HS-5 (cell line): ENCODE results near the gene FSTL3.
"Not testable (repeated sequence)": the region's sequence is repeated elsewhere in the genome, so short reads cannot be mapped to it uniquely, and the experiment has no call there.

ENCODE experiments used
- DNase-seq: peaks from one replicate; pipeline ENCODE4 v3.0.0-alpha.2; 2012; ENCODE audit warnings: low read depth

The FSTL3 gene

DNA sequence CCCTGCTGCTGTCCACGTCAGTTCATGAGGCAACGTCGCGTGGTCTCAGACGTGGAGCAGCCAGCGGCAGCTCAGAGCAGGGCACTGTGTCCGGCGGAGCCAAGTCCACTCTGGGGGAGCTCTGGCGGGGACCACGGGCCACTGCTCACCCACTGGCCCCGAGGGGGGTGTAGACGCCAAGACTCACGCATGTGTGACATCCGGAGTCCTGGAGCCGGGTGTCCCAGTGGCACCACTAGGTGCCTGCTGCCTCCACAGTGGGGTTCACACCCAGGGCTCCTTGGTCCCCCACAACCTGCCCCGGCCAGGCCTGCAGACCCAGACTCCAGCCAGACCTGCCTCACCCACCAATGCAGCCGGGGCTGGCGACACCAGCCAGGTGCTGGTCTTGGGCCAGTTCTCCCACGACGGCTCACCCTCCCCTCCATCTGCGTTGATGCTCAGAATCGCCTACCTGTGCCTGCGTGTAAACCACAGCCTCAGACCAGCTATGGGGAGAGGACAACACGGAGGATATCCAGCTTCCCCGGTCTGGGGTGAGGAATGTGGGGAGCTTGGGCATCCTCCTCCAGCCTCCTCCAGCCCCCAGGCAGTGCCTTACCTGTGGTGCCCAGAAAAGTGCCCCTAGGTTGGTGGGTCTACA is 6.6 kb downstream of the FSTL3 start:
- no peak for DNase-seq

DNA sequence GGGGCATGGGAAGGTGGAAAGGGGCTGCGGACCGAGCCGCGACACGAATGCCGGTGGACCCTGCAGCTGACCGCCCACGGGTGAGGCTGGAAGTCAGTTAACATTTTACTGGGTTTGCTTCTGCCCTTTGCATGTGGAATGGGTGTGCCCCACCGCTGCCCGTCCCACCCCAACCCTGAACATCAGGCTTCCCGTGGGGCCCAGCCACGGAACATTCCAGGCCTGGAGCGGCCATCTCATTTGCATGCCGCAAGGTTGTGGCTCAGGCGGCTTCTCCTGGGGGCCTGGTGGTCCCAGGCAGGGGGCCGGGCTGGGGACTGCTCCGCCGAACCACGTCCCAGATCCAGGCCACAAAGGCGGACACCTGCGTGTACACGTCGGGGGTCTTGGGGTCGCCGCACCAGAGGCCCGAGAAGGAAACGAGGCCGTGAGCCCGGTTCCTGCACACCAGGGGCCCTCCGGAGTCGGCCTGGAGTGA is 9.3 kb downstream of the FSTL3 start:
- no peak for DNase-seq

DNA sequence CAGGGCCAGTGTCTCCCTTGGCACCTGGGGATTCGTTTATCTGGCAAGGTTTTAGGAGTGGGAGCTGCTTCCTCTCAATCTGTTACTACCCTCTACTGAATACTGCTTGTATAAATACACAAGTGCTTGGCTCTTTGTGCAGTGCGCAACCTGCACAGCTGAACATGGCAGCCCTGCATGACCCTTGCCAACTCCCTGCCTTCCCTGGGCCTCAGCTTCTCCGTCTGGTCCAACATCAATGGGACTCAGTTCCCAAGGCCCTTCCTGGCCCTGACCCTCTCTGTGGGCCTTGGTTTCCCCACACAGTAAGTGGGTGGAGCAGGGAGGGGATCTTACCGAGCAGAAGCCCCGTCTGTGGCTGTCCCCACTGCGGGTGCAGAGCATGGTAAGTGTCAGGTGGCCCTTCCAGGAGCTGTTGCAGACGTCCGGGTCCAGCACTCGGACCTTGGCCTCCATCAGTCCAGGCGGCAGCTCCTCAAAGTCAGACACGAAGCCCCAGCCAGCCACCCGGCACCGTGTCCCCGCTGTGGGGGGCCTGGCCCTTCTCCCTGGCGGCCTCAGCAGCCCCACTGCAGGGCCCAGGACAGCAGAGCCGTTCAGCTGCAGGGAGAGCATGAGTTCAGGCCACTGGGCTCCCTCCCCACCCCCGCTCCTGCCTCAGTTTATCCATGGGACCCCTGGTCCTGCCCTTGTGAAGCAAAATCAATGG is 10.6 kb downstream of the FSTL3 start:
- DNase-seq: no peak

DNA sequence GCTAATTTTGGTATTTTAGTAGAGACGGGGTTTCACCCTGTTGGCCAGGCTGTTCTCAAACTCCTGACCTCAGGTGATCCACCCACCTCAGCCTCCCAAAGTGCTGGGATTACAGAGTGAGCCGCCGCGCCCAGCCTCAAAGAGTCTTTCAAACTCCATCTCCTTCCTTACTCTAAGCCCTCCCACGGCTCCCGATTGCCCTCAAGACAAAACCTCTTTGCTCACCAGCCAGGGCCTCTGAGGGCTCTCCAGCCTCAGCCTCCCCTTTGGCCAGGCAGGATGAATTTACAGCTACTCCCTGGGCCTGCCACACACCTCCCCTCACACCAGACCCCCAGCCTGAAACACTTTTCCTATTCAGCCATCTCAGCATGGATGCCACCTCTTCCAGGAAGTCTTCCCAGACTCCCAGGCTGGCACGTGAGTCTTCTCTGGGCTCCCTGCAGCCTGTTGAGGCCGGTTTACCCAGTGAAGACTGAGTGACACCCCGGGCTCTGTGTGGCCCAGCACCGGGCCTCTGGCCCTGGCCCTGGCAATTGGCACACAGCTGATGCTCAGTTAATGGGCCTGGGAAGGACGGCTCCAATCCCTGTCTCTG is 11.5 kb downstream of the FSTL3 start:
- no peak for DNase-seq

DNA sequence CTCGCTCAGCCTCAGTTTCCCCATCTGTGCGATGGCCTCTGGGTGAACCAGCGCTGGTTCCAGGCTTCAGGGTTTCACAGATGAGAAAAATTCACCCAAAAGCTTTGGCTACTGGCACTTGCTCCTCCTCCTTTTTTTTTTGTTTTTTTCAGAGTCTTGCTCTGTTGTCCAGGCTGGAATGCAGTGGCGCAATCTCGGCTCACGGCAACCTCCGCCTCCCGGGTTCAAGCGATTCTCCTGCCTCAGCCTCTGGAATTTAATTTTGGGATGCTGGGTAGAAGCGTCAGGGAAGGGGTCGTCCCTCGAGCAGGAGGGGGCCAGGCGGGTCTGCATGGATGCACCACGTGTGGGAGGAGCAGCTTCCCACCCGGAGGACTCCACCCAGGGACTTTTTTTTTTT is 12.0 kb downstream of the FSTL3 start:
- no peak for DNase-seq

DNA sequence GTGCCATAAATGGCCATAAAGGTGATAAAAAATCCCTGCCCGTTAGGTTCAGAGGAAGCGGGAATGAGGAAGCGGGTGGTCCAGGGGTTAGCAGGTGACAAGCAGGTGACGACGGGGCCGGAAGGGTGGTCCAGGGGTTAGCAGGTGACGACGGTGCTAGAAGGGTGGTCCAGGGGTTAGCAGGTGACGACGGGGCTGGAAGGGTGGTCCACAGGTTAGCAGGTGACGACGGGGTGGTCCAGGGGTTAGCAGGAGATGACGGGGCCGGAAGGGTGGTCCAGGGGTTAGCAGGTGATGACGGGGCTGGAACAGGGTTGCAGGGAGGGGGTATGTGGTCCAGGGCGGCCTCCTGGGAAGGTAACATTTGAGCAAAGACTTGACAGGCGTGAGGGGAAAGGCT is 12.8 kb downstream of the FSTL3 start:
- DNase-seq: no peak

DNA sequence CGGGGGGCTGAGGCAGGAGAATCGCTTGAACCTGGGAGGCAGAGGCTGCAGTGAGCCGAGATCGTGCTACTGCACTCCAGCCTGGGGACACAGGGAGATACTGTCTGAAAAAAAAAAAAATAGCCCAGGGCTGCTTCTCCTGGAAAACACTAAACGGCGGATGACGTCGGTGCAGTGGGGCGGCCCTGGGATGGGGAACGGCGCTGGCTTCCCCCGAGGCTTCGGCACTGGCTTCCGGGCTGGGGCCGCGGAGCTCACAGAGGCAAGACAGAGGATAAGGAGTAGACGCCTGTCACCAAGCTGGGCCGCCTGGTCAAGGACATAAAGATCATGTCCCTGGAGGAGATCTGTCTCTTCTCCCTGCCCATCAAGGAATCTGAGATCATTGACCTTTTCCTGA is 14.0 kb downstream of the FSTL3 start:
- no peak for DNase-seq

DNA sequence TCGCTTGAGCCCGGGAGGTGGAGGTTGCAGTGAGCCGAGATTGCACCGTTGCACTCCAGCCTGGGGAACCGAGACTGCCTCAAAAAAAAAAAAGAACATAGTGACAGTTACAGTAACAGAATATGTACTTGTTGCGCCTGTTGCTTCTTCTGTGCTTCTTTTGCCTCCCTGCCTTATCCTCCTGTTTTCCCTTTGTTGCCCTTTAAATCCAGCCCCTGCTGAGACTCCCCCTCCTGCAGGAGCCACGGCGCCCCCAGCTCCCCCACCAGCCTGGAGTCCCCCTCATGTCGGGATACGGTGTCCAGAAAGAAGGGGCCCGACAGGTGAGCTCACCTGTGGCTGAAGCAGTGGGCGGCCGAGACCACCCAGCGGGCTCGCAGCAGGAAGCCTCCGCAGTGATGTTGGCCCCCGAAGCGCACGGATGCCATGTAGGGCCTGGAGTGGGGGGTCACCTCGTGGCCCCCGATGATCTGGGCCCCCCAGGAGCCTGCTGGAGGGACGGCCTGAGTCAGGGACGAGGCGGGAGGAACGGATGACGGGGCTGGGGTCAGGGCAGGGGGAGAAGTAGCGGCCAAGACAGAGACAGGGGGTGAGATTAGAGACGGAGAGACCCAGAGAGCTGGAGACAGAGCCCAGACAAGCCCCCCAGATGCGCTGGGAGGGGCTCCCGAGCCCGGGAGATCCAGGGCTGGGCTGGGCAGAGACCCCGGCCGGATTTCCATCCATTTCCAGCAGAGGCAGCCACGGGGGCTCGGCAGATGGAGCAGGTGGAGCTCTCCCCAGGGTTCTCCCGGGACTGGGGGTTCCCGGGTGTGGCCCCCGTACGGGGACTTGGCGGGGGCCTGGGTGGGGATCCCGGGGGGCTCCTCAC is 18.5 kb downstream of the FSTL3 start:
- no peak for DNase-seq

DNA sequence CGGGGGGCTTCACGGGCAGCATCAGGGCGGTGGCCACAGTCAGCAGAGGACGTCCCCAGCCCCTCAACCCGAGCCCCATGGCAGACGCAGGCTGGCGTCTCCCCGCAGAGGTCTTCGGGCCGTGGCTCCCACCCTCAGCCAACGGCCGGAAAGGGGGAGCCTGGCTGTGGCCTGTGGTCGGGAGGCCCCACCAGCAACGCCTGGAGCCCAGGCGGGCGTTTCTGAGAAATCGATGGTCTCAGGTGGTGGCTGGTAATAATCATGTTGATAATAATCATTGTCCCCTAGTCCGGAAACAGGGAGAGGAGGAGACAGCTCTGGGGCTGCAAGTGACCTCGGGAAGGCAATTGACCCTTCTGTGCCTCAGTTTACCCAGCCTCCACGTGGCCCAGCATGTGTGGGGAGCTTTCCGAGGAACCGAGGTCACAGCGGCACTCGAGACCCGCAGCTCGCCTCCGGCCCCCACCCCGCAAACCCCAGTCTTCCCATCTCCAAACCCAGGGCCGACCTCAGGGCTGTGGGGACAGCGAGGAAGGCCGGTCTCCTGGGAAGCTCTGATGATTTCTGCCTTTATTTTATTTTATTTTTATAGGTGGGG is 19.3 kb downstream of the FSTL3 start, which contains the start of gene PRSS57:
Gene PRSS57, minus strand, starts transcription at position 101 of the 598 bp plus-strand sequence. Its CDS starts 22 bp downstream, at position 79.
- DNase-seq: no peak

DNA sequence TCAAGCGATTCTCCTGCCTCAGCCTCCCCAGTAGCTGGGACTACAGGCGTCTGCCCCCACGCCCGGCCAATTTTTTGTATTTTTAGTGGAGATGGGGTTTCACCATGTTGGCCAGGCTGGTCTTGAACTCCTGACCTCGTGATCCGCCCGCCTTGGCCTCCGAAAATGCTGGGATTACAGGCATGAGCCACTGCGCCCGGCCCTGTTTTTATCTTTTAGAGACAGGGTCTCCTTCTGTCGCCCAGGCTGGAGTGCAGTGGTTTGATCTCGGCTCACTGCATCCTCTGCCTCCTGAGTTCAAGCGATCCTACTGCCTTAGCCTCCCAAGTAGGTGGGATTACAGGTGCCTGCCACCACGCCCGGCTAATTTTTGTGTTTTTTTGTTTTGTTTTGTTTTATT is 22.3 kb downstream of the FSTL3 start:
- not testable (repeated sequence) for DNase-seq

DNA sequence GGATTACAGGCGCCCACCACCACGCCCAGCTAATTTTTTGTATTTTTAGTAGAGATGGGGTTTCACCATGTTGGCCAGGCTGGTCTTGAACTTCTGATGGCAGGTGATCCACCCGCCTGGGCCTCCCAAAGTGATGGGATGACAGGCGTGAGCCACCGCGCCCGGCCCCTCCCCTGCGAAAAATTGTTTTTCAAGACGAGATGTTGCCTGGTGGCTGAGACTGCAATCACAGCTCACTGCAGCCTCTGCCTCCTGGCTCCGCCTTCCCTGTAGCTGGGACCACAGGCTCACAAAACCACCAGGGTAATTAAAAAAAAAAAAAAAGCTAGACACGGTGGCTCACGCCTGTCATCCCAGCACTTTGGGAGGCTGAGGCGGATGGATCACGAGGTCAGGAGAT is 23.7 kb downstream of the FSTL3 start:
- DNase-seq: not testable (repeated sequence)

DNA sequence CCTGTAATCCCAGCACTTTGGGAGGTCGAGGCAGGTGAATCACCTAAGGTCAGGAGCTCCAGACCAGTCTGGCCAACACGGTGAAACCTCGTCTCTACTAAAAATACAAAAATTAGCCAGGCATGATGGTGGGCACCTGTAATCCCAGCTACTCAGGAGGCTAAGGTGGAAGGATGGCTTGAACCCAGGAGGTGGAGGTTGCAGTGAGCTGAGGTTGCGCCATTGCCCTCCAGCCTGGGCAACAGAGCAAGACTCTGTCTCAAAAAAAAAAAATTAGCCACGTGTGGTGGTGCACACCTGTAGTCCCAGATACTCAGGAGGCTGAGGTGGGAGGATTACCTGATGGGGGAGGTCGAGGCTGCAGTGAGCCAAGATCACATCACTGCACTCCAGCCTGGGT is 26.7 kb downstream of the FSTL3 start:
- not testable (repeated sequence) for DNase-seq

DNA sequence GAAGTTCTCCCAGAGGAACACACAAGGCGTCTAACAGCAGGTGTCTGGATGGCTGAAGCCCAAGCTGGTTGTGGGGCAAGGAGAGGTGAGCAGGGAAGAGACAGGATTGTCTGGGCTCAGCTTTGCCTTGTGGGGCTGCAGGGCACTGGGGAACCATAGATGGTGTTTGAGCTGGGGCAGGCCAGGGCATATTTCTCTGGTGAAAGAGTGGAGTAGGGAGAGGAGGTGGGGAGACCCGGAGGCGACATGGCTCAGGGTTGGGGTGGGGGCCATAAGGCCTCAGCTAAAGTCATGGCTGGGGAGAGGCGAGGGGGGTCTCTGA is 27.1 kb downstream of the FSTL3 start:
- no peak for DNase-seq

DNA sequence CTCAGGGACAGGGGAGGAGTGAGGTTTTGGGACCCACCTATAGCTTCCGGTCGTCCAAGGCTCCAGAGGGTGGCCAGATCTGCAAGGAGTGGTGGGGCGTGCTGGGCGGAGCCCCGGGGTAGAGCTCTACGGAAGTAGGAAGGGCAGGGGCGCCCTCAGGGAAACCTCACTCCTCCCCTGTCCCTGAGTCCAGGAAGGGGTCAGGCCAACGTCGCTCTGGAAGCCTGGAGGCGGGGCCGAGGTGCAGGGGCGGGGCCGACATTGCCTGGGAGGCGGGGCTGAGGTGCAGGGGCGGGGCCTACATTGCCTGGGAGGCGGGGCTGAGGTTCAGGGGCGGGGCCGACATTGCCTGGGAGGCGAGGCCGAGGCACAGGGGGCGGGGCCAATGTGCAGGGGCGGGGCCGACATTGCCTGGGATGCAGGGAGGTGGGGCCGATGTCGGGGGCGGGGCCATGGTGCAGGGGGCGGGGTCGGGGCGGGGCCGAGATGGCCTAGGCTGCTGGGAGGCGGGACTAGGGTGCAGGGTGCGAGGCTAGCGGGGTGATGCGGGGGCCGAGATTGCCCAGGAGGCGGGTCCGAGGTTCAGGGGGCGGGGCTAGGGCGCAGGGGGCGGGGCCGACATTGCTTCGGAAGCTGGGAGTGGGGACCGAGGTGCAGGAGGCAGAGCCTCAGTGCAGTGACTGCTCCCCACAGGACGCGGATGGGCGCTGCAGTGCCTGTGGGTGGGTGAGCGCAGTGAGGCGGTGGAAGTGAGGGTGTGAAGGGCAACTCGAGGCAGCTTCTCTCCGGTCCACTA is 27.7 kb downstream of the FSTL3 start:
- DNase-seq: no peak

DNA sequence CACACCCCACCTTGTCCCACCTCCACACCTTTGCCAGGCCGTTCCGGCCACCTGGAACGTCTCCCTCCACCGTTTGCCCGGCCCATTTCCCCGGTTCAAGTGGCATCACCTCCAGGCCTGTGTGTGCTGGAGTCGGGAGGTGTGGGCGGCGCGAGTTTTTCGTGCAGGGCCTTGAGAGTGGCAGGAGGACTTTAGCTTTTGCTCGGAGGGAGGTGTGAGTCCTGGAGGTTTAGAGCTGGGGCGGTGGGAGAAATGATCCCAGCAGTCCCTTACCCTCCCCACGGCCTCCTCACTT is 28.2 kb downstream of the FSTL3 start:
- no peak for DNase-seq

DNA sequence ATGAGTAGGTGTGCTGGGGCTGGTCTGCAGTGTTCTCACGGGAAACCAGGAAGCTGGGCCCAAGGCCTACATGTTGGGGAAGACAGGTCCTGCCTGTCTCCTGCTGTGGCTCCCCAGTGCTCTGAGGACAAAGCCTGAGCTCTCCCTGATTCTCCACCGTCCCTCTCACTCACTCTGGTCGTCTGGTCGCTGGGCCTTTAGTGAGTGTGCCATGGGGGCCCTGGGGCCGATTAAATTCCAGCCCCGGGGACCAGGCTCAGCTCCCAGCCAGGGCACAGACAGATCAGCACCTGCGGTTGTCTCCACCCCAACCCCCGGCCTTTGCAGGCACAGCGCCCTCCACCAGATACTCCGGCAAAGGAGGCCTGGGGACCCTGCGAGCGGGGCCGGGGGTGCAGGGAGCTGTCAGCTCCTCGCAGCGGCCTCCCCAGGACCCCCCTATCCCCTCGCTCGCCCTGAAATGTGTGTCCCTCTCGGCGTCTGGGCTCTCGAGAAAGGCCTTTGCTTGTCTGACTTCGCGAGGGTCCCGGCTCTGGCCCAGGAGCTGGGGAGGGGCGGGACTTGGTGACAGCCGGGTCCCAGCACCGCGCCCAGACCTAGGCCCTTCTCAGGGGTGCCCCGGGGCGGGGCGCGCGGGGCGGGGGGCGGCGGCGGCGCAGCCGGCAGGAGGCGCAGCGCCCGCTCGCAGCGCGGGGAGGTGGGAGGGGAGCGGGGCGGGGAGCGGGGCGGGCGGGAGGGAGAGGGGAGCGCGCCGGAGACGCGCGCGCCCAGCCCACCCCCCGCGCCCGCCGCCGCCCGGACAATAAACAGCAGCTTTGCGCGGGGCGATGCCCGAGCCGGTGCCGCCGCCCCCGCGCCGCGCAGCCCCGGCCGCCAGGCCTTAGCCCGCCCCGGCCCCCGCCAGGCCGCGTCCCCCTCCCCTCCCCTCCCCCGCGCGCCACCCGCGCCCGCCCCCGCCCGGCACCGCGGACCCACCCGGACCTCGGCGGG is 32.3 kb downstream of the FSTL3 start, which contains the start of gene PALM:
Gene PALM, plus strand, starts transcription at position 782 of the 990 bp plus-strand sequence. CDS start 212 bp downstream, outside the sequence.
- no peak for DNase-seq

DNA sequence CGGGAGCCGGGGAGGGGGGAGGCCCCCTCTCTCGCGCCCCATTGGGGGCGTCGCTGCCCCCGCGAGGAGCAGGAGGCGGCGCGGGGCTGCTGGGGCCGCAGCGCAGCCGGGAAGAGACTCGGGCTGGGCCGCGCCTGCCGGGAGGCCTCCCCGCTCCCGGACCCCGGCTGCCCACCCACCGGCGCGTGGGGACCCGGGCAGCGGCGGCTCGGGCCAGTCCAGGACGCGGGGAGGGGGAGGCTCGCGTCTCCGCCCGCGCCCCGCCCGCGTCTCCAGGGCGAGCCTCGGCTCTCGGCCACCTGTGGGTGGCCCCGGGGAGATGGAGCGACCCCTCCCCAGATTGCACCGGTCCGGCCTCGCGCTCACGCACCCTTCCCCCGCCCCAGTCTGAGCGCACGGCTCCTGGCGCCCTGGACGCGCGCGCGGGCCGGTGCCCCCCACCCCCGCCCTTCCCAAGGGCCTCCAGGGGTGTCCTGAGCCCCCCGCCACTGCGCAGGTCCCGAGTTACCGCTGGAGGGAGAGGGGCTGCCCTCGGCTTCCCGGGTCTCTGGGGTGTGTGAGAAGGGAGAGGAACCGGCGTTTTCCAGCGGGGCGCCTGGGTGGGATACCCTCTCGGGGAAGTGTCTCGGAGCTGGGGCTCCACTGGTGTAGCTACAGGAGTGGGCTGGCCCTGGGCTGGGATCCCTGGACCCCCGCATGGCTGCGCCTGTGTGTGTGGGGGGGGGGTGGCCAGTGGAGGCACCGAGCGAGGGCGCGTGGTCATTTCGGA is 33.2 kb downstream of the FSTL3 start:
- DNase-seq: no peak

DNA sequence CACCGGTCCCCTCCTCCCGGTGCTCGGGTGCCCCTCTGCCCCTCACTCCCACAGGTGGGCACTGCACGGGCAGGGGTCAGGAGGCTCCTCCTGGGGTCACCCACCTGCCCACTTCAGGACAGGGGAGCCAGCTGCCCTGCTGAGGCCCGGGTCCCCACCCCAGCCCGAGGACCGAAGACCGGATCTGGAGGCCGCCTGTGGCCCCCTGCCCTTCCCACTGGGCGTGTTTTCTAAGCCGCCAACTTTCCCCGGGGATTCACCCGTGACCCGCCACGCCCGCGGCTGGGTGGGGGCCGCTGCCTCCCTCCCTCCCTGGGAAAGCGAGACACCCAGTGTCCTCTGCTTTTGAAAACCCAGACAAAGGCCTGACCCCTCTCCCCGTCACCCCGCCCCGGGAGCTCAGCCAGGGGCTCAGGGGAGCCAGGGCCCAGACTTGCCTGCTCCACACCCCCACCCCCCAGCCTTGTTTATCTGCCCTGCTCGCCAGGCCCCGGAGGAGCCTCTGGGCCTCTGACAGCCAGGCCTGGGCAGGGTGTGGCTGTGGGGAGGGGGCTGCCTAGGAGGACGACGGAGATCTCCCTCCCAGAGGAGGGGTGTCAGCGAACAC is 33.9 kb downstream of the FSTL3 start:
- no peak for DNase-seq

DNA sequence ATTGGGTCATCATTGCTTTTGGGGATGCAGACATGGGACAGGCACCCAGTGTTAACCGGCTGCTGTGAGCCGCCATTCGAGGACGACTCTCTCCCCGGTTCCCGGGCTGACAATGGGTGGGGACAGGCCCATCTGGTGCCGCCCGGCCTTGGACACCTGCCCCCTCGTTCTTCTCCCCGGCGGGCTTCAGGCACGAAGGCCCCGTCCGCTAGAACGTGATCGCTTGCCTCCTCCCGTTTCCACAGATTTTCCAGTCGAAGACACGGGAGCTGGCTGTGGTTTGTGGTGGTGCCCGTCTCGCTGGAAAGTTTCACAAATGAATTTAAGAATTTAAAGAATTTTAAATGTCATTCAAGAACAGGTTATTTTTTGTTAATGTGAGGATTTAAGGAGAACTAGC is 34.6 kb downstream of the FSTL3 start:
- DNase-seq: no peak
